HG03095 (cell line): ENCODE data around the gene CST4.
"Not testable (repeated sequence)": the region's sequence is repeated elsewhere in the genome, so short reads cannot be mapped to it uniquely, and the experiment has no call there.

Experiments
- ATAC-seq: cut with Tn5 transposase; IDR thresholded peaks from one replicate; pipeline ENCODE4 v1.9.1; 2021; ENCODE audit warnings: moderate library complexity; ENCODE audit not compliant: unreplicated experiment

Gene CST4

DNA sequence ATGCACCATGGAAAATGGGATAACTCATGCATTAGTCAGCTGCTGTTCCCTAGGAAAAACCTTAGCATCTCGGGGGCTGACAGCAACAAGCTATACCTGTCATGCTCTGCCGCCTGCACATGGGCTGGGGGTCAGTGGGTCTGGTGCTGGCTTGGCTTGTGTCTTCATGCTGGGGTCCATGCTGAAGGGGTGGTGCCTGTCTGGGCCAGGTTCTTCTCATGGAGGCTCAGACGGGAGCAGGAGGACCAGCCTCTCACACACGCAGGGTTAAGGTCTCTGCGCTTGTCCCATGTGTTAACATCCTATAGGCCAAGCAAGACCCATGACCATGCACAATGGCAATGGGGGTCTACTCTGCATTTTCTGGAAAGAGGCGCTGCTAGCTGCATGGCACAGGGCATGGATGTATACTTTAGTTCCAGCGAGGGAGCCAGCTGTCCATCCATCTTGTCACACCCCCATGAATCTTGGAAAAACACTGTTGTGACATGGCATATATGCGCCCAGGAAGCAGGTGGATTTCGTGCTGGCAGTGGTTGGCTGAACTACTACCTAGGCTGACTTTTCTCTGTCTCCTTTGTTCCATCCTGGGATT lies 26.5 kb downstream of the CST4 start:
- no peak for ATAC-seq

DNA sequence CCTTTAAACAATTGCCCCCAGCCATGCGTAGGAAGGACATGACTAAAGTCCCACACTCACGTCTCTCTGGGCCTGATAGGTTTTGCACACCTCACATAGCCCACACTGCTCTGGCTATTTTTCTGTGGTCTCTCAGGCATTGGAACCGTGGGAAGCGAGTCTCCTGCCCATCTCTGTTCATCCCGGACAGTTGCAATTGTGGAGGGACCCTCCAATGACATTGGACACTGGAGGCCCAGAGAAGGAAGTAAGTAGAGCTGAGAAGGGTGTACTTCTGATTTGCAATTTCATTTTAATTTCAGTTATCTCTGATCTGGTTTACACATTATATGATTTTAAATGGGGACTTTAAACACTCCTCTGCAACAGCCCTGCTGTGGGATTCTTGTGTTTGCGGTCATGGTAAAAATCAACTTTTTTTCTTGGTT lies 27.8 kb downstream of the CST4 start:
- no peak for ATAC-seq

DNA sequence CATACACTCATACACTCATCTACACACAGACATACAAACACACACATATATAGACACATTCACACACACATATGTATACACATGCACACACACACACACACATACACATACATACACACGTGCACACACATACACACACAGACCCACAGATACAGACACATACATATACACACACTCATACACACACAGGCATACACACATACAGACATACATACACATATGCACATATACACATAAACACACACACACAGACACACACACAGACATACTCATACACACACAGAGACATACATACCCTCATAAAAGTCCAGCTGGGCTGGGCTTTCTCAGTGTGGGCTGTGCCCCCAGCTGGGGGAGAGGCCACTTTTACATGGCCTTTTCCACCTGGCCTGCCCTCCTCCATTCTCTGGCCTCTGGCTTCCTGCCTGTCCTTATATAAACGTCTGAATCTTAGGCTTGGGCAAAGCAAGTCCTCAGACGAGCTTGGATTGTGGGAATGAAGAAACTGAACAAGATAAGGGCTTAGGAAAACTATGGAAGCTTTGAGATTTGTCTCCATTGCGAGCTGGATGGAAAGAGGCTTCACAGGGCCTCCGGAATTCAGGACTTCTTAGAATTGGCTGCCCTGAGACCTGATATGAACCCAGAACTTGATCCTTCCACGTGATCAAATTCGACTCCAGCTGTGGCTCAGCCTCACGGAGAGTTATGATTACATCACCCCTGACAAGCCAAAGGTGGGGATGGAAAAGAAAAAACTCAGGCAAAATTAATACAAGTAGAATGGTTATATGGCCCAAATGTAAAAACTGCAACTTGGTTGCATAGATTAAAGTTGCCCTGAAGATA lies 28.6 kb downstream of the CST4 start:
- no peak for ATAC-seq

DNA sequence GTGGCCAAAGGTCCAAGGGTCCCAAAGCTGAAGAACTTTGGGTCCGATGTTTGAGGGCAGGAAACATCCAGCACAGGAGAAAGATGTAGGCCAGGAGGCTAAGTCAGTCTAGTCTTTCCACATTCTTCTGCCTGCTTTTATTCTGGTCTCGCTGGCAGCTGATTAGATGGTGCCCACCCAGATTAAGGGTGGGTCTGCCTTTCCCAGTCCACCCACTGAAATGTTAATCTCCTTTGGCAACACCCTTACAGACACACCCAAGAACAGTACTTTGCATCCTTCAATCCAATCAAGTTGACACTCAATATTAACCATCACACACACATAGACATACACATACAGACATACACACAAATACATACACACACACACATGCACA lies 29.2 kb downstream of the CST4 start:
- not testable (repeated sequence) for ATAC-seq

DNA sequence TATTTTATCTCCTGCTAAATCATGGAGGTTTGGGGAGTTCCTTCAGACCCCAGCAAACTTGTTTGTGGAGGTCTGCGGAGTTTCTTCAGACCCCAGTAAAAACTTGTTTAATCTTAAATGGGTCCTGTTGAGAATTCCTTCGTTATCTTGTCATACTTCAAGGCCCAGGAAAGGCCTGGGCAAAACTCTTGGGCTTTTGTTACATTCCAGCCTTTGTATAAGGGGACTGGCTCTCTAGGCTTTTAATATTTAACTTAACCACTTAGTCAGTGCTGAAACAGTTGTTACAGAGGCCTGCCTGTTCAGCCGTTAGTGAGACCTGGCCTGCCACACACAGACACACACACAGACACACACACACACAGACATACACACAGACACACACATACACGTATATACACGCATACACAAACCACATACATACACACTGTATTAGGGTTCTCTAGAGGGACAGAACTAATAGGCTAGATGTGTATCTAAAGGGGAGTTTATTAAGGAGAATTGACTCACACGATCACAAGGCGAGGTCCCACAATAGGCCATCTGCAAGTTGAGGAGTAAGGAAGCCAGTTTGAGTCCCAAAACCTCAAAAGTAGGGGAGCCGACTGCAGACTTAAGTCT lies 29.7 kb downstream of the CST4 start:
- ATAC-seq: no peak

DNA sequence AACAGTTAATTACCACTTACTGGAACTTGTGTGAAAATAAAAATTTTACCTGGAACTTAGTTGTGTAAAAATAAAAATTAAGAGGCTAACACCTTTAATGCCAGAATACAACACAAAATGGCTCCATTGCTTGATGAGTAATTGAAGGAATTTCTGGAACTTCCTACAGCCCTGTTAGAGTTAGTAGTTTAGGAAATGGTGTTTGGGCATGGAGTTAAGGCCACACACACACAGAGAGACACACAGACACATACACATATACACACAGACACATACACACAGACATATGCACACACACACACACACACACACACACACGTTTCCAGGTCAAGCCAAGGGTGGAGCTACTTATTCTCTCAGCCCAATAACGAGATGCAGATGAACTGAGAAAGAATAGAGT lies 30.5 kb downstream of the CST4 start:
- no peak for ATAC-seq

DNA sequence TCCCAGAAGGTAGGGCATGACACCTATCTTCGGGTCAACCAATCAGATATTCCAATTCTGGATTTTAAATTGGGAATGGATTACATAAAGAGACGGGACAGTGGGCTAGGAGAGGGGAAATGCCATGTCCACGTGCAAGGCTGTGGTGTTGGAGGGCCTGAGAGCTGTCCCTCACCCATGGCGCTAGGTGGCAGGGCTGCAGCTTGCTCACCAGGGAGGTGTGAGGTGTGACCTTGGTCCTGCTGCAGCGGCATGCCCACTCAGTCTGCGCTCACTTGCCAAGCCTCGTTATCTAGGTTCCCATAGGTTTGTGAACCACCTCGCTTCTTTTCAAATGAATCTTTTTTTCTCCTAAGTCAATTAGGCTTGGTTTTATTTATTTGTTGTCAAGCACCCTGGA lies 31.6 kb downstream of the CST4 start:
- no peak for ATAC-seq

DNA sequence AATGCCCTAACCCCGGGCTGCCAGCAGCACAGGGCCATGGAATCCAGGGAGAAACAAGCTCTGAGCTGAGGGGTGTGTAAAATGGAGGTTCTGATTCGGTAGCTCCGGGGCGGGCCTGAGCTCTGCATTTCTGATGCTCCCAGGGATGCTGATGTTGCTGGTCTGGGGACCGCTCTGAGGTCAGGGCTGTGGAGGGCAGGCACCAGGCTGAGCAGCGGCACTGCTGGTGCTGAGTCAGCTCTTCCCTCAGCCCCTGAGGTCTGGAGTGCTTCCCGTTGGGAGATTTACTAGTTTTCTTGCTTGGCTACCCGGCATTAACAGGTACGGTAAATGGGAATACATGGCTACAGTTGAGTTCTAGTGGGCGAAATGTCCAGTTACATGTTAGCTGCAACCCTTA lies 32.5 kb downstream of the CST4 start:
- ATAC-seq: no peak

DNA sequence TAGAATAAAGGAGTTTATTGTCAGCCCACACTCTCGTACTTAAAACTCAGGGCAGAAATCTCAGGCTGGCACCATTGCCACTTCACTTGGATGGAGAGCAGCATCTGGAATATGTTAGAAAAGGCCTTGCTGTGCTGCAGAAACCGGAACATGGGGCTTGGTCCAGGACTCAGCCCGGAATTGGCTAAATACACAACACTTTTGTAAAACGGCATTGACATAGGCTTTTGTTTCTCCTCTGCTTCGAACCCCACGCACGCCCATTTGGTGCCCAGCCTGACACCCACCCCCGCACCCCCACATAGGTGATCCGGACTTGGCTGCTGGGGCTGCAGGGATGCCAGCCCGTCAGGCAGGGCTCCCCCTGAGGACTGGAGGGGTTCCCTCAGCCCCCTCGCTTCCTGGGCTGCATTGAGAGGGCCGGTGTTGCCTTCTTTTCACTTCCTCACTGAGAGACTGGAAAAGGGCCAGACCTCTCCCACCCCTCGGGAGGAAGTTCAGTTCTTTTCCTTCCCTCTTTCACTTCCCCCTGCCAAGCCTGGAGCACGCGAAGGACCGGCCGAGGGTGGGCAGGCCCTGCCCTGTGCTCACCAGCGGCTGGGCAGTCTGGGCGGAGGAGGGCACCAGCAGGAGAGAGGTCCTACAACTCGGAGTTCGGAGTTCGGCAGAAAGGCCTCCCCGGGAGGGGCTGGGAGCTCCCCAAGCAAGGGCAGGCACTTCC lies 33.2 kb downstream of the CST4 start:
- ATAC-seq: no peak

DNA sequence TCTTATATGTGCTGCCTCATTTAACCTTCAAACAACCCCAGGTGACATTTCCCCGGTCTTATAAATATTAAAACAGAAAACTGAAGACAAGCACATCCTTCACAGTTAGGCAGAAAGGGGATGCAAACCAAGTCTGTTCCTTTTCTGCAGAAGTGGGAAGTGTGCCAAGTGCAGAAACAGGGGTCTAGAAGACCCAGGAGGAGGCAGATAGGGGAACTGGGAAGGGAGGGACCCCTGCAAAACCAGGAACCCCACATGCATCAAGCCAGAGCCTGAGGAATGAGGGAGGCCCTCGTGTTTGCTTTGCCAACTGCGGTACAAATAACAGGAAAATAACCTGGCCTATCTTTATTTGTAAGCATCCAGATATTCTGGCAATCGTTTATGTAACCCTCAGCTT lies 34.1 kb downstream of the CST4 start:
- ATAC-seq: no peak

DNA sequence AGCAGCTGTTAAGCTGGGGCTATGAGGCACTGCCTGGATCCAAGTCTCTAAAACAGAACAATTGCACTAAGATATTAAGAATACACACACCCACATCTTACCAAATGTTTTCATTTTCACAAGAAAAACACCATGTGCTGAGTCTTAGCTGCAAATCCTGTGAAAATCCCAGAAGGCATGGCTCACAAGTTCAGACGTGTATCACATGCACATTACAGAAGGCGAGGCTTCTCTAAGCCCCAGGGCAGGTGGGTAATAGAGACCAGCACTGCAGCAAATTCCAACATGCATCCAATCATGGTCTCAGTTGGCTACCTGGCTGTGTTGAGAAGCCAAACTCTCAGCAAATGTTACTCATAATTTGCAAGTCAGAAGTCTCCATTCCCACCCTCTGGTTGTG lies 34.8 kb downstream of the CST4 start:
- no peak for ATAC-seq

DNA sequence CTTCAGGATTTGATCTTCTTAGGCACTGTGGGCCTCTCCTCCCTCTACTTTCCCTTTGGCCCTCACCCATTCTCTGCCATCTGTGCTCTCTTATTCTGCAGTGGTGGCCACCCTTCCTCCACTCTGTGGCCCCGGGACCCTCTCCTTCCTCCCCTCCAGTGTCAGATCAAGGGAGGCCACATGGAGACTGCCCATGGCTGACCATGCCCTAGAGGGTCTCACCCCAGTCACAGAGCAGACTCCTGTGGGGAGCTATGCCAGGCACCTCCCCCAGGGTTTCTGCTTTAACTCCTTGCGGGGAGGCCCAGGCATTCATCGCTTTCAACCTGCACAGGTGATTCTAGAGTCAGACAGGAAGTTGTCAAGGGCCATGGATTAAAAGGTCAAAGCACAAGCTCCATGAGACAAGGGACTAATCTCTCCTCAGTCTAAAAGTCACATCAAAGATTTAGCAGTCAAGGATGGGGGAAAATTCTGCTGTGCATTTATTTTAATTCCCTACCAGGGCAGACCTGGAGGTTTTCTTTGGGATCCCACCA lies 35.4 kb downstream of the CST4 start:
- ATAC-seq: no peak

DNA sequence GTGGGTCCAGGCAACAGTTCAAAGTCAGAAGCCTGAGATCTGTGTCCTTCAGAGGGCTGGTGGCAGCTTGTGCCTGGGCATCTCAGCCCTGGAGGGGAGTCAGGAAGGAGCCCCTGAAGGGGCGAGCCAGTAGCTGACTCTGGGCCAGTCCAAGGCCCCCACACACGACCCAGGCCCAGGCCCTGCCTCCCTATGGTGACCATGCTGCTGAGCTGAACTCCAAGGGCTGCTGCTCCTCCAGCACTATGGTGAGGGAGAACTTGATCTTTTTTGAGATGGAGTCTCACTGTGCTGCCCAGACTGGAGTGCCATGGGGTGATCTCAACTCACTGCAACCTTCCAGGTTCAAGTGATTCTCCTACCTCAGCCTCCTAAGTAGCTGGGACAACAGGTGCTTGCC lies 35.9 kb downstream of the CST4 start:
- ATAC-seq: no peak

DNA sequence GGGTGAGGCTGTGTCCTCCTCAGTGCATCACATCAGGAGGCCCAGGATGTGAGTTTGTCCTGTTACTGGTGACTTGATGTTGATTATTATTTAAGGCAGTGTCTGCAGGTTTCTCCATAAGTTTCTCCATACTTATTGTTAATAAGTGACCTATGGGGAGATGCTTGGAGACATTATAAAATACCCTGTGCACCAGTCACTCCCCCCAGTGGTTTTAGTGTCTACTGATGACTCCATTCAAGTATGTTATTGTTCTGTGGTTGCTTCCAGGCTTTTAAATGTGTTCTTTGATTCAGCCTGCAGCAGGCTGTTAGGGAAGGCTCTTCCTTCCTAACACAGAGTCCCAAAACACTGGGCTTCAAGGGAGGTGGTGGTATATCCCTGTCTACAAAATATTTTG lies 36.5 kb downstream of the CST4 start:
- ATAC-seq: no peak

DNA sequence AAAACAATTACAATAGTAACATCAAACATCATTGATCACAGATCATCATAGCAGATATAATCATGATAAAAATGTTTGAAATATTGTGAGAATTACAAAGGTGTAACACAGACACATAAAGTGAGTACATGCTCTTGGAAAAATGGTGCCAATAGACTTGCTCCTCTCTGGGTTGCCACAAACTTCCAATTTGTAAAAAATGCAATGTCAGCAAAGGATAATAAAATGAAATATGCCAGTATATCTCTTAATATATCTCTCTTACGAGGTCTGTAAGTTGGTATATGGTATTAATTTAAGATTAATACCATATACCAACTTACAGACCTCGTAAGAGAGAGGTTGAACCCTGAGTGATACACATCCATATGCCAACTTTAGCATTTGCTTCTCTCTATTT lies 37.7 kb downstream of the CST4 start:
- no peak for ATAC-seq

DNA sequence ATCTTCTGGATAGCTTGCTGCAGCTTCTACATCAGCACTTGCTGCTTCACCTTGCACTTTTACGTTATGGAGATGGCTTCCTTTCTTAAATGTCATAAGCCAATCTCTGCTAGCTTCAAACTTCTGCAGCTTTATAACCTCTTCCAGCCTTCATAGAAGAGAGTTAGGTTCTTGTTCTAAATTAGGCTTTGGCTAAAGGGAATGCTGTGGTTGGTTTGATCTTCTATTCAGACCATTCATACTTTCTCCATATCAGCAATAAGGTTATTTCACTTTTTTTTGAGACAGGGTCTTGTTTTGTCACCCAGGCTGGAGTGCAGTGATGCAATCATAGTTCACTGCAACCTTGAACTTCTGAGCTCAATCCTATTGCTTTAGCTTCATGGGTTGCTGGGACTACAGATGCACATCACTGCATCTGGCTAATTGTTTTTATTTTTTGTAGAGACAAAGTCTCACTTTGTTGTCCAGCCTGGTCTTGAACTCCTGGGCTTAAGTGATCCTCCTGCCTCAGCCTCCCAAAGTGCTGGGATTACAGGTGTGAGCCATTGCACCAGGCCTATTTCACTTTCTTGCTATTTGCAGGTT lies 38.9 kb downstream of the CST4 start:
- ATAC-seq: no peak

DNA sequence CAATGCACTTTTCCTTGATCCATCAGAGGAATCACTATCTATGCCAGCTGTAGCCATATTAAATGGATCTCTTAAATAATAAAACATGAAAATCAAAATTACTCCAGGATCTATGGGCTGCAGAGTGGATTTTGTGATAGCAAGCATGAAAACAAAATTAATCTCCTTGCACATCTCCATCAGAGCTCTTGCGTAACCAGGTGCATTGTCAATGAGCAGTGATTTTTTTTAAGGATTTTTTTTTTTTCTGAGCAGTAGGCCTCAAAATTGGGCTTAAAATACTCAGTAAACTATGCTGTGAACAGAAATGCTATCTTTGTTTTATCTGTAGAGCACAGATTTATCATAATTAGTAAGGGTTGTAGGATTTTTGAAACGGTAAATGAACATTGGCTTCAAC lies 39.6 kb downstream of the CST4 start:
- no peak for ATAC-seq

DNA sequence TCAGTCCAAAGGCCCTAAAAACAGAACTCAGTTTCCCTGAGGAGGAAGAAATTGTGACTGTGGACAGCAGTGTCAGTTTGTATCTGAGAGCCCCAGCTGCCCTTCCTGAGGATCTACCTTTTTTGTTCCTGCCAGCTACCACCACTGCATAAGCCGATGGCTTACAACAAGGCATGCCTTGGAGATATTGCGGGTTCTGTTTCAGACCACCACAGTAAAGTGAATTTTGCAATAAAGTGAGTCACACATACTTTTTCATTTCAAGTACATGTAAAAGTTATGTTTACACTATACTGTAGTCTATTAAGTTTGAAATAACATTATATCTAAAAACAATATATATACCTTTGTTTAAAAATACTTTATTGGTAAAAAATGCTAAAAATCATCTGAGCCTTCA lies 41.5 kb downstream of the CST4 start:
- ATAC-seq: no peak

DNA sequence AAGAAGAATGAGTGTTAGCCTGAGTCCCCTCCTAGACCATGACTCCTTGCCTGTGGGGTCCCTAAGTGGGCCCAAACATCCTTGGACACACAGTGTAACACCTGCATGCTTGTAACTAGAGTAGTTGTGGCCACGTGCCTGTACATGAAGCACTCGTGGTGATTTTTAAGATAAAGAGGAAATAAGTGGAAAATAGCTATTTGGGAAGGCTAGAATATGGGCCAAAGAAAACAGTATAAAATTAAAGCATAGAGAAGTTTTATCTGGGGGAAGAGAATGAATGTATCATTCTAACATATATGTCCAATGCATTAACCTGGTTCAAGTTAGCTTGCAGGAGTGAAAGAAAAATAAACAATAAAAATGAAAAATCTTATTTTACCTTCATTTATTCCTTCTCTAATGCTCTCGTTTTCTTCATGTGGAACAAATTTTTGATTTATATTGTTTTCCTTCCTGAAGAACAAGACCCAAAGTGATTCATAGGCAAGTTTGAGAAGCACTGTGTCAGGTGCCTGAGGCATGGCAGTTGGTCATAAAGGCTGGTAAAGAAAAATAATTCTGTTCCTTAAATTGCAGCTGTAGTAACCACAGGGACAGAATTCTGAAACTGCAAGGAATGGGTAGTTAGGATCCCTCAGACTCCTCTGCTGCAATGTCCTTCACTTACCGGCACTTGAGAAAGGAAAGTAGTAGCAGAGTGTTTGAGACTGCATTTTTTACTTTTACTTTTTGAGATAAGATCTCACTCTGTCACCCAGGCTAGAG lies 42.5 kb downstream of the CST4 start:
- ATAC-seq: no peak

DNA sequence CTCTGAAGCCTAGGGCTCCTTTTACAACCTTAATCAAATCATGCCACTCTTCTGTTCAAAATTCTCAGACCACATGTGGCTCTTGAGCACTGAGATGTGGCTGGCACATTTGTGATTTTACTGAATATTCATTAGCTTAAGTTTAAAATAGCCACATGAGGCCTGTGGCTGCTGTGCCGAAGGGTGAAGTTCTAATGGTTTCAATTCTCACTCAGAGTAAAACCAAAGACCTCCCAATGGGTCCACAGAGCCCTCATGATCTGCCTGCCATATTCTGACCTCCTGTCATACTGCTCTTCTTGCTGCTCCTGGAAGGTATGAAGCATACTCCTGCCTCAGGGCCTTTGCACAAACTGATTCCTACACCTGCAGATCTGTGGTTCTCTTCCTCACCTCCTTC lies 43.3 kb downstream of the CST4 start:
- ATAC-seq: no peak
